Activated CD4-positive, CD25-positive, alpha-beta regulatory T cell treated with anti-CD3 and anti-CD28 coated beads, Interleukin-2, amount 50 U/mL, for 24 hours (primary cell): ENCODE measurements around the gene UVSSA.
"Not testable (repeated sequence)": the region's sequence is repeated elsewhere in the genome, so short reads cannot be mapped to it uniquely, and the experiment has no call there.

ENCODE experiments used
- ATAC-seq, 2 donors: fragments of 150-1000 bp; cut with Tn5 transposase; one replicate each; pipeline ENCODE4 v1.10.0; 2021; ENCODE audit warnings: mild to moderate bottlenecking in 1 of 2, moderate library complexity in 1 of 2

Gene UVSSA

GRCh38 chr4:1365271-1366178 is 18.5 kb downstream of the UVSSA start:
- ATAC-seq, result no peak

- ATAC-seq, result no peak
Measured at GRCh38 chr4:1366371-1367229, 19.6 kb downstream of the UVSSA start.

- ATAC-seq, result no peak
Measured at GRCh38 chr4:1367230-1367935, 20.4 kb downstream of the UVSSA start.

GRCh38 chr4:1367936-1368289 is 20.9 kb downstream of the UVSSA start:
- ATAC-seq, result no peak

GRCh38 chr4:1368421-1369090 is 21.5 kb downstream of the UVSSA start:
- no peak for ATAC-seq

GRCh38 chr4:1369091-1369450 is 22.1 kb downstream of the UVSSA start:
- ATAC-seq, result no peak

- no peak for ATAC-seq
Measured at GRCh38 chr4:1369479-1370079, 22.6 kb downstream of the UVSSA start.

- no peak for ATAC-seq
Measured at GRCh38 chr4:1370321-1371124, 23.5 kb downstream of the UVSSA start.

- no peak for ATAC-seq
Measured at GRCh38 chr4:1371176-1372165, 24.5 kb downstream of the UVSSA start.

- ATAC-seq, result not testable (repeated sequence)
Measured at GRCh38 chr4:1372576-1372975, 25.6 kb downstream of the UVSSA start.

GRCh38 chr4:1373892-1374705 is 27.1 kb downstream of the UVSSA start:
- no peak for ATAC-seq

GRCh38 chr4:1374706-1375045 is 27.7 kb downstream of the UVSSA start:
- ATAC-seq, result no peak

- ATAC-seq, result no peak
Measured at GRCh38 chr4:1375051-1375721, 28.2 kb downstream of the UVSSA start.

GRCh38 chr4:1375761-1376322 is 28.8 kb downstream of the UVSSA start:
- no peak for ATAC-seq

- no peak for ATAC-seq
Measured at GRCh38 chr4:1376391-1376840, 29.4 kb downstream of the UVSSA start.

GRCh38 chr4:1376841-1377605 is 30.0 kb downstream of the UVSSA start:
- ATAC-seq, result no peak

GRCh38 chr4:1377606-1378261 is 30.7 kb downstream of the UVSSA start:
- no peak for ATAC-seq
